Measurements from ENCODE around the gene VAV3. TPM values are rescaled to one million over a fixed set of nuclear protein-coding genes. Genes with fewer than 3 reads are reported as not detected.

Gene VAV3
- polyA plus RNA-seq, 3 donors = 2.2 to 10.2 (median 6.6) TPM

GRCh38 chr1:107941531-107941930 is 23.4 kb downstream of the VAV3 start:
- no peak overlapping the region for H3K27ac ChIP-seq (ENCODE audit: low read depth, low read length)

- 48 to 73% (median 59%) methylated on average over 7 of the region's 7 CpGs for WGBS, 3 donors
- peak overlapping the region; percentile 58 for H3K27ac ChIP-seq (ENCODE audit: low read depth, low read length)
Observed at GRCh38 chr1:107941123-107941522, 23.9 kb downstream of the VAV3 start.

- peak overlapping the region; percentile 58 for H3K27ac ChIP-seq (ENCODE audit: low read depth, low read length)
Observed at GRCh38 chr1:107940701-107941100, 24.3 kb downstream of the VAV3 start.

- no peak overlapping the region for H3K27ac ChIP-seq (ENCODE audit: low read depth, low read length)
- WGBS, 3 donors = 57 to 77% (median 77%) methylated on average over 5 of the region's 5 CpGs
Observed at GRCh38 chr1:107940017-107940577, 24.9 kb downstream of the VAV3 start.

- WGBS, 3 donors = 94 to 99% (median 96%) methylated on average over 3 of the region's 3 CpGs
- no peak overlapping the region for H3K27ac ChIP-seq (ENCODE audit: low read depth, low read length)
Observed at GRCh38 chr1:107939256-107939655, 25.7 kb downstream of the VAV3 start.

- H3K27ac ChIP-seq (ENCODE audit: low read depth, low read length) = peak overlapping the region; percentile 33
- WGBS, 3 donors = 37 to 70% (median 42%) methylated on average over 10 of the region's 10 CpGs
Observed at GRCh38 chr1:107936498-107937481, 28.2 kb downstream of the VAV3 start.

- no peak overlapping the region for H3K27ac ChIP-seq (ENCODE audit: low read depth, low read length)
- WGBS, 3 donors = 62 to 80% (median 77%) methylated on average over 4 of the region's 4 CpGs
Observed at GRCh38 chr1:107935396-107936064, 29.4 kb downstream of the VAV3 start.

- no peak overlapping the region for H3K27ac ChIP-seq (ENCODE audit: low read depth, low read length)
- WGBS, 3 donors = 51 to 73% (median 69%) methylated on average over 5 of the region's 5 CpGs
Observed at GRCh38 chr1:107934578-107934977, 30.4 kb downstream of the VAV3 start.

GRCh38 chr1:107933736-107934135 is 31.2 kb downstream of the VAV3 start:
- WGBS, 3 donors = 70 to 93% (median 84%) methylated on average over 1 of the region's 1 CpG
- no peak overlapping the region for H3K27ac ChIP-seq (ENCODE audit: low read depth, low read length)

GRCh38 chr1:107930292-107930691 is 34.7 kb downstream of the VAV3 start:
- WGBS, 3 donors = 84 to 95% (median 94%) methylated on average over 1 of the region's 1 CpG

GRCh38 chr1:107927820-107928219 is 37.2 kb downstream of the VAV3 start:
- no peak overlapping the region for H3K27ac ChIP-seq (ENCODE audit: low read depth, low read length)
- WGBS, 3 donors = 84 to 94% (median 89%) methylated on average over 2 of the region's 2 CpGs

More at GRCh38 chr1:107930292-107930691, 34.7 kb downstream of the VAV3 start:
- no peak overlapping the region for H3K27ac ChIP-seq (ENCODE audit: low read depth, low read length)

GRCh38 chr1:107926436-107927080 is 38.4 kb downstream of the VAV3 start:
- 69 to 87% (median 87%) methylated on average over 3 of the region's 3 CpGs for WGBS, 3 donors
- H3K27ac ChIP-seq (ENCODE audit: low read depth, low read length) = no peak overlapping the region

- 41 to 85% (median 78%) methylated on average over 1 of the region's 1 CpG for WGBS, 3 donors
- no peak overlapping the region for H3K27ac ChIP-seq (ENCODE audit: low read depth, low read length)
Observed at GRCh38 chr1:107925565-107925964, 39.4 kb downstream of the VAV3 start.

- no peak overlapping the region for H3K27ac ChIP-seq (ENCODE audit: low read depth, low read length)
- 61 to 85% (median 74%) methylated on average over 6 of the region's 6 CpGs for WGBS, 3 donors
Observed at GRCh38 chr1:107920999-107921398, 44.0 kb downstream of the VAV3 start.

- WGBS, 3 donors = 42 to 78% (median 46%) methylated on average over 1 of the region's 1 CpG
- no peak overlapping the region for H3K27ac ChIP-seq (ENCODE audit: low read depth, low read length)
Observed at GRCh38 chr1:107920561-107920960, 44.4 kb downstream of the VAV3 start.

GRCh38 chr1:107919953-107920352 is 45.0 kb downstream of the VAV3 start:
- WGBS, 3 donors = 38 to 54% (median 39%) methylated on average over 4 of the region's 4 CpGs
- no peak overlapping the region for H3K27ac ChIP-seq (ENCODE audit: low read depth, low read length)

GRCh38 chr1:107914119-107914765 is 50.7 kb downstream of the VAV3 start:
- 57 to 60% (median 58%) methylated on average over 7 of the region's 7 CpGs for WGBS, 3 donors
- no peak overlapping the region for H3K27ac ChIP-seq (ENCODE audit: low read depth, low read length)

GRCh38 chr1:107912656-107913055 is 52.3 kb downstream of the VAV3 start:
- 39 to 53% (median 46%) methylated on average over 1 of the region's 1 CpG for WGBS, 3 donors
- no peak overlapping the region for H3K27ac ChIP-seq (ENCODE audit: low read depth, low read length)

All from adipose tissue (tissue), 3 donors.